IMR-90 (cell line): ENCODE measurements around the gene PIP5K1B. TPM values are rescaled to one million over a fixed set of nuclear protein-coding genes. Genes with fewer than 3 reads are reported as not detected.
A peak's percentile ranks its signal among the peaks of the same experiment; 100 is the strongest.

ENCODE experiments used
- ATAC-seq: fragments of 200-7000 bp; cut with Tn5 transposase; 2 replicates; pipeline ENCODE4 v1.9.1; 2020; ENCODE audit warnings: low read depth, mild to moderate bottlenecking, moderate library complexity
- BruUV-seq: library from RNA; stranded (reverse); fragments of 400-500 nt; replicated peaks from 2 replicates; lab custom pipeline; 2021; lab: Mats Ljungman, UMichigan
- CTCF ChIA-PET: fragments of 300-600 bp; formaldehyde crosslinking; extraction: SDS; loops from one replicate; lab custom pipeline; 2021; ENCODE audit warnings: antibody characterized with exemption; lab: Yijun Ruan, JAX
- POLR2A ChIA-PET: fragments of 300-600 bp; sonication (Branson Sonifier 250); formaldehyde crosslinking; loops from one replicate; lab custom pipeline; 2022; ENCODE audit warnings: antibody characterized with exemption; ENCODE audit not compliant: unreplicated experiment; lab: Charles Lee
- DNase-seq: peaks from one replicate; pipeline ENCODE4 v3.0.0; 2013
- H2AFZ ChIP-seq: replicated peaks from 2 replicates; pipeline ENCODE3; 2013; ENCODE audit warnings: low read length, mild to moderate bottlenecking; ENCODE audit not compliant: poor library complexity
- H2AK5ac ChIP-seq: 2 replicates; pipeline ENCODE4 v1.6.1; 2013; ENCODE audit warnings: low read depth, low read length, inconsistent platforms
- H2AK9ac ChIP-seq: replicated peaks from 2 replicates; pipeline ENCODE3; 2013; ENCODE audit warnings: mild to moderate bottlenecking, low read depth, low read length, moderate library complexity; ENCODE audit not compliant: poor library complexity
- H2BK120ac ChIP-seq: 2 replicates; pipeline ENCODE4 v1.6.1; 2013; ENCODE audit warnings: low read depth, low read length, inconsistent platforms
- H2BK15ac ChIP-seq: 3 replicates; pipeline ENCODE4 v1.6.1; 2013; ENCODE audit warnings: low read depth, low read length, inconsistent platforms
- H2BK20ac ChIP-seq: 2 replicates; pipeline ENCODE4 v1.6.1; 2013; ENCODE audit warnings: low read depth, mild to moderate bottlenecking, inconsistent platforms, low read length, moderate library complexity
- H2BK5ac ChIP-seq: 2 replicates; pipeline ENCODE4 v1.6.1; 2013; ENCODE audit warnings: mild to moderate bottlenecking, low read depth, low read length, inconsistent platforms; ENCODE audit not compliant: poor library complexity, severe bottlenecking
- H3K14ac ChIP-seq: replicated peaks from 2 replicates; pipeline ENCODE4 v1.6.1; 2013; ENCODE audit warnings: low read depth, low read length, inconsistent platforms
- H3K18ac ChIP-seq: 2 replicates; pipeline ENCODE4 v1.6.1; 2013; ENCODE audit warnings: low read depth, low read length, control low read depth
- H3K23ac ChIP-seq: 2 replicates; pipeline ENCODE4 v1.6.1; 2013; ENCODE audit warnings: low read depth, low read length, inconsistent platforms
- H3K27ac ChIP-seq: 2 replicates; pipeline ENCODE4 v1.5.1; 2013; ENCODE audit warnings: mild to moderate bottlenecking, control low read depth, low read length; ENCODE audit not compliant: insufficient read depth
- H3K27me3 ChIP-seq: 2 replicates; pipeline ENCODE4 v1.6.1; 2013; ENCODE audit warnings: low read length; ENCODE audit not compliant: control insufficient read depth, insufficient read depth
- H3K36me3 ChIP-seq: 2 replicates; pipeline ENCODE4 v1.6.1; 2013; ENCODE audit warnings: low read length, mixed read lengths; ENCODE audit not compliant: control insufficient read depth, insufficient read depth
- H3K4ac ChIP-seq: 2 replicates; pipeline ENCODE4 v1.6.1; 2013; ENCODE audit warnings: low read depth, low read length, inconsistent platforms
- H3K4me1 ChIP-seq: 2 replicates; pipeline ENCODE4 v1.6.1; 2013; ENCODE audit warnings: low read length, mixed read lengths; ENCODE audit not compliant: control insufficient read depth, insufficient read depth
- H3K4me2 ChIP-seq: 2 replicates; pipeline ENCODE4 v1.6.1; 2013; ENCODE audit warnings: low read depth, mild to moderate bottlenecking, control low read depth, low read length, moderate library complexity
- H3K4me3 ChIP-seq: 2 replicates; pipeline ENCODE4 v1.5.1; 2013; ENCODE audit warnings: low read depth, mild to moderate bottlenecking, control low read depth, low read length, moderate library complexity; ENCODE audit not compliant: insufficient read depth
- H3K56ac ChIP-seq: 2 replicates; pipeline ENCODE4 v1.6.1; 2013; ENCODE audit warnings: low read length, inconsistent platforms; ENCODE audit not compliant: insufficient read depth; ENCODE audit errors: extremely low read depth
- H3K79me1 ChIP-seq, 2 experiments: 2 replicates each; pipeline ENCODE4 v1.6.1; 2013; ENCODE audit warnings: low read length in 2 of 2, inconsistent platforms in 1 of 2, low read depth in 1 of 2
- H3K9ac ChIP-seq: 2 replicates; pipeline ENCODE4 v1.6.1; 2013; ENCODE audit warnings: low read depth, low read length, control low read depth
- H3K9me1 ChIP-seq: 2 replicates; pipeline ENCODE4 v1.6.1; 2013; ENCODE audit warnings: low read length, inconsistent platforms; ENCODE audit not compliant: insufficient read depth
- H3K9me3 ChIP-seq: 2 replicates; pipeline ENCODE4 v1.6.1; 2013; ENCODE audit warnings: low read length; ENCODE audit not compliant: control insufficient read depth, insufficient read depth
- H4K20me1 ChIP-seq: 2 replicates; pipeline ENCODE4 v1.6.1; 2013; ENCODE audit warnings: low read length, inconsistent platforms; ENCODE audit not compliant: insufficient read depth
- H4K5ac ChIP-seq: 2 replicates; pipeline ENCODE4 v1.6.1; 2013; ENCODE audit warnings: mild to moderate bottlenecking, low read depth, low read length, control low read depth
- H4K8ac ChIP-seq, 2 experiments: 2 replicates each; pipeline ENCODE4 v1.6.1; 2013; ENCODE audit warnings: low read depth in 2 of 2, low read length in 2 of 2, control low read depth in 1 of 2, inconsistent platforms in 1 of 2
- H4K91ac ChIP-seq: 2 replicates; pipeline ENCODE4 v1.6.1; 2013; ENCODE audit warnings: low read depth, low read length, inconsistent platforms; ENCODE audit not compliant: insufficient read depth
- BHLHE40 ChIP-seq: fragments of 150-350 bp; IDR thresholded peaks from 2 replicates; pipeline ENCODE4 v1.6.1; 2016; ENCODE audit warnings: mild to moderate bottlenecking, low read depth, low read length
- CEBPB ChIP-seq: IDR thresholded peaks from 2 replicates; pipeline ENCODE4 v1.6.1; 2012; ENCODE audit warnings: low read depth, low read length, improper control_type of control experiment
- CHD1 ChIP-seq: IDR thresholded peaks from 2 replicates; pipeline ENCODE4 v1.6.1; 2012; ENCODE audit warnings: low read depth, low read length, improper control_type of control experiment
- FOS ChIP-seq: fragments of 150-350 bp; IDR thresholded peaks from 2 replicates; pipeline ENCODE4 v1.6.1; 2016; ENCODE audit warnings: low read depth, low read length
- MAFK ChIP-seq: IDR thresholded peaks from 2 replicates; pipeline ENCODE4 v1.6.1; 2012; ENCODE audit warnings: low read depth, low read length, improper control_type of control experiment
- MAZ ChIP-seq: IDR thresholded peaks from 2 replicates; pipeline ENCODE4 v1.6.1; 2012; ENCODE audit warnings: low read depth, mild to moderate bottlenecking, low read length, improper control_type of control experiment, moderate library complexity, borderline replicate concordance
- MXI1 ChIP-seq: IDR thresholded peaks from 2 replicates; pipeline ENCODE4 v1.6.1; 2012; ENCODE audit warnings: low read depth, mild to moderate bottlenecking, low read length, moderate library complexity, borderline replicate concordance
- NFE2L2 ChIP-seq: fragments of 150-350 bp; IDR thresholded peaks from 2 replicates; pipeline ENCODE4 v1.6.1; 2016; ENCODE audit warnings: low read depth, mild to moderate bottlenecking, low read length
- POLR2A ChIP-seq: IDR thresholded peaks from 2 replicates; pipeline ENCODE4 v1.6.1; 2012; ENCODE audit warnings: mild to moderate bottlenecking, low read depth, low read length
- RAD21 ChIP-seq: IDR thresholded peaks from 2 replicates; pipeline ENCODE4 v1.6.1; 2012; ENCODE audit warnings: low read length, improper control_type of control experiment
- RCOR1 ChIP-seq: IDR thresholded peaks from 2 replicates; pipeline ENCODE4 v1.6.1; 2012; ENCODE audit warnings: mild to moderate bottlenecking, low read length, improper control_type of control experiment; ENCODE audit not compliant: insufficient replicate concordance
- RFX5 ChIP-seq: IDR thresholded peaks from 2 replicates; pipeline ENCODE4 v1.8.0; 2012; ENCODE audit warnings: low read depth, mild to moderate bottlenecking, low read length, moderate library complexity
- SMC3 ChIP-seq: fragments of 150-350 bp; IDR thresholded peaks from 2 replicates; pipeline ENCODE4 v1.6.1; 2016; ENCODE audit warnings: low read depth, mild to moderate bottlenecking, antibody characterized with exemption, low read length, moderate library complexity
- dilution Hi-C: fragments of 300-500 bp; cut with HindIII; formaldehyde crosslinking; loops from one replicate; pipeline ENCODE4 v1.14.3; 2018; ENCODE audit warnings: low sequenced_read_pairs; ENCODE audit not compliant: unreplicated experiment
- in situ Hi-C: fragments of 300-500 bp; cut with MboI; formaldehyde crosslinking; loops from 3 replicates; pipeline ENCODE4 v1.14.3; 2019; ENCODE audit warnings: low sequenced_read_pairs, inconsistent platforms, mixed read lengths
- intact Hi-C: fragments of 100-400 bp; cut with micrococcal nuclease; formaldehyde crosslinking; loops from 2 replicates; pipeline ENCODE4 v1.10.0; 2022
- polyA plus RNA-seq, 3 experiments: library from polyadenylated mRNA; depleted of rRNA; stranded (reverse); fragments of >200 nt; gene quantifications; 2 replicates each; pipeline ENCODE4 v1.2.3, GENCODE V29; 2012; ENCODE audit warnings: low replicate concordance in 1 of 3
- total RNA-seq: library from RNA; depleted of rRNA; stranded (reverse); fragments of >200 nt; gene quantifications from 2 replicates; pipeline ENCODE4 v1.2.3, GENCODE V29; 2012
- TF ChIP-seq, protein P1 (sequence below): fragments of 150-350 bp; IDR thresholded peaks from 2 replicates; pipeline ENCODE4 v1.6.1; 2017; ENCODE audit warnings: mild to moderate bottlenecking, antibody characterized with exemption, low read length, low read depth
- TF ChIP-seq, protein P2 (sequence below): conservative IDR thresholded peaks from 2 replicates; pipeline ENCODE4 v1.5.1; 2012; ENCODE audit warnings: mild to moderate bottlenecking, low read depth, low read length, improper control_type of control experiment
- TF ChIP-seq, protein P3 (sequence below): fragments of 150-350 bp; IDR thresholded peaks from 2 replicates; pipeline ENCODE4 v1.6.1; 2016; ENCODE audit warnings: low read depth, mild to moderate bottlenecking, low read length, moderate library complexity, borderline replicate concordance

The PIP5K1B gene
- total and polyA plus RNA-seq, 2 of the 4 experiments (the other 2 are of a cell fraction): not detected

DNA sequence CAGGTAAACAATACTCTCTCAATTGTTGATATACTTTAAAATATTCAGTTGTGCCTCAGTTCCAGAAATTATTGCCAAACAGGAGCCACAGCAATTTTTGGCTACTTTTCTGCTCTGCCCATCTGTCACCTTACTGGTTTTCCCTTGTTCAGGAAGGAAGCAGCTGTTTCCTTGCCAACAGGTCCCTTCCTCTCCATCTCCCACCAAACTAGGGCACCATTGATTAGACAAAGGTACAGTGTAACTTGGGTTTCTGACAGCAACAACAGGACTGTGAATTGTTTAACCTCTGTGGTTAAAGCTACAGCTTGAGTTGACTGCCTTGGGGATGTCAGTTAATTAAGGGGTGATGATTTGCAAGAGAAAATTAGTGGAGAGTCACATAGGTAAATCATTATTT, 76.9 kb downstream of the PIP5K1B start:
- H2AK5ac ChIP-seq: no peak overlapping the region
- H3K79me1 ChIP-seq: peaks cover 21 to 23% of the 10 kb centered on the region in 2 experiments; a peak in 3 of 4 replicates
- peak overlapping the region; percentile 29 for H2AK9ac ChIP-seq
- H3K23ac ChIP-seq: no peak overlapping the region; the same call in 1 of the 2 replicates
- H3K36me3 ChIP-seq: no peaks in the 10 kb centered on the region
- no peak for DNase-seq
- no peaks in the 10 kb centered on the region for H3K27me3 ChIP-seq
- no peak overlapping the region for H2BK15ac ChIP-seq
- ATAC-seq: no peak
- dilution Hi-C loops: no loop called here
- peaks cover 4% of the 10 kb centered on the region; the same call in 1 of the 2 replicates for H4K20me1 ChIP-seq
- no peak overlapping the region for H3K9ac ChIP-seq
- H2BK120ac ChIP-seq: no peak overlapping the region
- BruUV-seq: no TSS peak
- H2BK5ac ChIP-seq: no peak overlapping the region
- peaks cover 4% of the 10 kb centered on the region for H3K4me1 ChIP-seq
- H3K56ac ChIP-seq: no peak overlapping the region
- no peak overlapping the region for H3K4ac ChIP-seq
- ChIA-PET CTCF (no interaction called here), POLR2A (no interaction called here)
- no peak overlapping the region for H2BK20ac ChIP-seq
- H4K5ac ChIP-seq: no peak overlapping the region
- H3K14ac ChIP-seq: no peak overlapping the region
- peaks cover 3% of the 10 kb centered on the region; the same call in 1 of the 2 replicates for H3K9me1 ChIP-seq
- intact Hi-C loops: no loop called here
- 0 out of 2 replicates have a peak overlapping the region, but pooled peaks have one; percentile 25 for H3K4me2 ChIP-seq
- no peak overlapping the region for H3K4me3 ChIP-seq
- H4K8ac ChIP-seq: no peak overlapping the region
- TF ChIP-seq CEBPB (no peak), RAD21 (no peak), MAZ (no peak), POLR2A (no peak), MXI1 (no peak), RCOR1 (no peak), CHD1 (no peak), SMC3 (no peak), BHLHE40 (no peak), MAFK (no peak), FOS (no peak), RFX5 (no peak), NFE2L2 (no peak)
- TF ChIP-seq, protein P1, sequence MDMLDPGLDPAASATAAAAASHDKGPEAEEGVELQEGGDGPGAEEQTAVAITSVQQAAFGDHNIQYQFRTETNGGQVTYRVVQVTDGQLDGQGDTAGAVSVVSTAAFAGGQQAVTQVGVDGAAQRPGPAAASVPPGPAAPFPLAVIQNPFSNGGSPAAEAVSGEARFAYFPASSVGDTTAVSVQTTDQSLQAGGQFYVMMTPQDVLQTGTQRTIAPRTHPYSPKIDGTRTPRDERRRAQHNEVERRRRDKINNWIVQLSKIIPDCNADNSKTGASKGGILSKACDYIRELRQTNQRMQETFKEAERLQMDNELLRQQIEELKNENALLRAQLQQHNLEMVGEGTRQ: no peak
- TF ChIP-seq, protein P2, sequence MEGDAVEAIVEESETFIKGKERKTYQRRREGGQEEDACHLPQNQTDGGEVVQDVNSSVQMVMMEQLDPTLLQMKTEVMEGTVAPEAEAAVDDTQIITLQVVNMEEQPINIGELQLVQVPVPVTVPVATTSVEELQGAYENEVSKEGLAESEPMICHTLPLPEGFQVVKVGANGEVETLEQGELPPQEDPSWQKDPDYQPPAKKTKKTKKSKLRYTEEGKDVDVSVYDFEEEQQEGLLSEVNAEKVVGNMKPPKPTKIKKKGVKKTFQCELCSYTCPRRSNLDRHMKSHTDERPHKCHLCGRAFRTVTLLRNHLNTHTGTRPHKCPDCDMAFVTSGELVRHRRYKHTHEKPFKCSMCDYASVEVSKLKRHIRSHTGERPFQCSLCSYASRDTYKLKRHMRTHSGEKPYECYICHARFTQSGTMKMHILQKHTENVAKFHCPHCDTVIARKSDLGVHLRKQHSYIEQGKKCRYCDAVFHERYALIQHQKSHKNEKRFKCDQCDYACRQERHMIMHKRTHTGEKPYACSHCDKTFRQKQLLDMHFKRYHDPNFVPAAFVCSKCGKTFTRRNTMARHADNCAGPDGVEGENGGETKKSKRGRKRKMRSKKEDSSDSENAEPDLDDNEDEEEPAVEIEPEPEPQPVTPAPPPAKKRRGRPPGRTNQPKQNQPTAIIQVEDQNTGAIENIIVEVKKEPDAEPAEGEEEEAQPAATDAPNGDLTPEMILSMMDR: no peak
- TF ChIP-seq, protein P3, sequence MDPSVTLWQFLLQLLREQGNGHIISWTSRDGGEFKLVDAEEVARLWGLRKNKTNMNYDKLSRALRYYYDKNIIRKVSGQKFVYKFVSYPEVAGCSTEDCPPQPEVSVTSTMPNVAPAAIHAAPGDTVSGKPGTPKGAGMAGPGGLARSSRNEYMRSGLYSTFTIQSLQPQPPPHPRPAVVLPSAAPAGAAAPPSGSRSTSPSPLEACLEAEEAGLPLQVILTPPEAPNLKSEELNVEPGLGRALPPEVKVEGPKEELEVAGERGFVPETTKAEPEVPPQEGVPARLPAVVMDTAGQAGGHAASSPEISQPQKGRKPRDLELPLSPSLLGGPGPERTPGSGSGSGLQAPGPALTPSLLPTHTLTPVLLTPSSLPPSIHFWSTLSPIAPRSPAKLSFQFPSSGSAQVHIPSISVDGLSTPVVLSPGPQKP: no peak
- H3K18ac ChIP-seq: no peak overlapping the region
- H4K91ac ChIP-seq: no peak overlapping the region
- no peak overlapping the region for H2AFZ ChIP-seq
- in situ Hi-C loops: no loop called here
- H3K9me3 ChIP-seq: no peaks in the 10 kb centered on the region
- H3K27ac ChIP-seq: no peak overlapping the region
